Measurements from ENCODE around the gene ING2.

- TF ChIP-seq ELF4 (IDR thresholded peaks at IDR 0.05) (no peak), ARNT (IDR thresholded peaks at IDR 0.05) (no peak), FOXK2 (IDR thresholded peaks at IDR 0.05) (no peak), TARDBP (IDR thresholded peaks at IDR 0.05) (no peak), SP1 (IDR thresholded peaks at IDR 0.05) (no peak), SUZ12 (IDR thresholded peaks at IDR 0.05) (no peak), HDGF (IDR thresholded peaks at IDR 0.05; ENCODE audit: borderline replicate concordance) (no peak), PKNOX1 (IDR thresholded peaks at IDR 0.05) (no peak), FOXM1 (IDR thresholded peaks at IDR 0.05; ENCODE audit: borderline replicate concordance) (no peak), FOXA1 (IDR thresholded peaks at IDR 0.05) (no peak), NFRKB (IDR thresholded peaks at IDR 0.05) (no peak), LEF1 (IDR thresholded peaks at IDR 0.05; ENCODE audit: borderline replicate concordance) (no peak), ZNF384 (IDR thresholded peaks at IDR 0.05) (no peak)
Measured at GRCh38 chr4:183550345-183551093, 45.7 kb downstream of the ING2 start.

Data from HEK293T (cell line).